ENCODE results near the gene C6orf89.

DNA sequence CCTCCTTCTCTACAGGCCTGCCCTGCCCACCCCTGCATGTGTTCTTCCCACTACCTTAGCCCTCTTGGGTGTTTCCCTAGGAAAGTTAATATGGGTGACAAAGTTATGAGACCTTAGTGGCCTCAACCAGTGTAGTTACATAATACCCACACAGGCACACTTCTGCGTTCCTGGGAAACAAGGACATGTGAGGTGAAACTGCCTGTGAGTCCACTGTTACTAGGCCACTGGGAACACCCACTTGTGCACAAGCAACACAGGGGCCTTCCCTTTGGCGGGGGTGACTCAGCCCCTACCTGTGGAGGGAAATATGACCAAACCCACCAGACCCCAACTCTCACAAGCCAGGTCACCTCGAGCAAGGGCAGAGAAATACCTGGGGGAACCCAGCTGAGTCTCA, 81.5 kb downstream of the C6orf89 start:
- no peak for TF ChIP-seq EZH2 (IDR thresholded peaks at IDR 0.05; ENCODE audit: insufficient read depth, poor library complexity, severe bottlenecking)
- no peak for TF ChIP-seq EZH2phosphoT487 (IDR thresholded peaks at IDR 0.05; ENCODE audit: insufficient read depth, low read depth)
